Endothelial cell of umbilical vein (primary cell): ENCODE data around the gene PRPF40A. TPM values are rescaled to one million over a fixed set of nuclear protein-coding genes. Genes with fewer than 3 reads are reported as not detected.

Experiments
- BruUV-seq: library from RNA; stranded (reverse); fragments of 400-500 nt; replicated peaks from 2 replicates; lab custom pipeline; 2021; lab: Mats Ljungman, UMichigan
- CTCF ChIA-PET: fragments of 300-600, 350-600 bp; sonication (Branson Sonifier 250); formaldehyde crosslinking; loops from one replicate; lab custom pipeline; 2021; ENCODE audit warnings: antibody characterized with exemption, inconsistent platforms; lab: Charles Lee
- POLR2A ChIA-PET: fragments of 300-600, 350-600 bp; sonication (Branson Sonifier 250); formaldehyde crosslinking; loops from one replicate; lab custom pipeline; 2021; ENCODE audit warnings: antibody characterized with exemption, inconsistent platforms; lab: Charles Lee
- DNase-seq: peaks from one replicate; pipeline ENCODE4 v3.0.0-alpha.2; 2011; ENCODE audit warnings: low read depth, low spot score
- FAIRE-seq: peaks from 2 replicates; lab custom pipeline; 2011; peaks lifted over from hg19 to GRCh38; lab: Jason Lieb, UNC
- H2AFZ ChIP-seq: 2 replicates; pipeline ENCODE4 v1.6.0; 2012; ENCODE audit warnings: low read depth, low read length, control low read depth, inconsistent platforms
- H3K27ac ChIP-seq: 2 replicates; pipeline ENCODE4 v1.5.1; 2011; ENCODE audit warnings: low read depth, mild to moderate bottlenecking, control low read depth, low read length, moderate library complexity; ENCODE audit not compliant: insufficient read depth
- H3K27me3 ChIP-seq, 2 experiments: 2 replicates each; pipeline versions ENCODE4 v1.6.0 to v1.6.1; 2011; ENCODE audit warnings: low read length in 2 of 2, mixed read lengths in 1 of 2; ENCODE audit not compliant: control insufficient read depth in 2 of 2, insufficient read depth in 2 of 2
- H3K36me3 ChIP-seq, 2 experiments: 2 replicates in 1 of 2; 3 replicates in 1 of 2; pipeline ENCODE4 v1.5.1; 2011; ENCODE audit warnings: low read length in 2 of 2, mild to moderate bottlenecking in 1 of 2, moderate library complexity in 1 of 2; ENCODE audit not compliant: control insufficient read depth in 2 of 2, insufficient read depth in 2 of 2; ENCODE audit errors: extremely low read depth in 1 of 2
- H3K4me1 ChIP-seq: 3 replicates; pipeline ENCODE4 v1.5.1; 2011; ENCODE audit warnings: mild to moderate bottlenecking, low read length; ENCODE audit not compliant: control insufficient read depth, insufficient read depth; ENCODE audit errors: extremely low read depth
- H3K4me2 ChIP-seq: 2 replicates; pipeline ENCODE4 v1.6.1; 2011; ENCODE audit warnings: low read length, control low read depth, mixed read lengths; ENCODE audit not compliant: insufficient read depth
- H3K4me3 ChIP-seq, 3 experiments: fragments of 200-600 bp in 1 of 3; sonication (generic), shearing (Covaris generic) in 1 of 3; replicated peaks in 1 of 3; 2 replicates each; pipeline ENCODE4 v1.5.1; 2011 to 2016; ENCODE audit warnings: control low read depth in 3 of 3, low read length in 3 of 3, mild to moderate bottlenecking in 2 of 3, inconsistent platforms in 1 of 3, low read depth in 1 of 3, moderate library complexity in 1 of 3; ENCODE audit not compliant: insufficient read depth in 1 of 3
- H3K79me2 ChIP-seq: 2 replicates; pipeline ENCODE4 v1.6.0; 2012; ENCODE audit warnings: low read length, inconsistent platforms; ENCODE audit not compliant: control insufficient read depth, insufficient read depth
- H3K9ac ChIP-seq: replicated peaks from 2 replicates; pipeline ENCODE3; 2011; ENCODE audit warnings: low read length, control low read depth; ENCODE audit not compliant: insufficient read depth; ENCODE audit errors: extremely low read depth
- H3K9me1 ChIP-seq: replicated peaks from 3 replicates; pipeline ENCODE4 v1.6.0; 2011; ENCODE audit warnings: mild to moderate bottlenecking, low read length; ENCODE audit not compliant: control insufficient read depth, insufficient read depth; ENCODE audit errors: extremely low read depth
- H3K9me3 ChIP-seq: replicated peaks from 2 replicates; pipeline ENCODE4 v1.5.1; 2012; ENCODE audit warnings: low read length, inconsistent platforms; ENCODE audit not compliant: control insufficient read depth, insufficient read depth
- H4K20me1 ChIP-seq: replicated peaks from 2 replicates; pipeline ENCODE3; 2011; ENCODE audit warnings: mild to moderate bottlenecking, low read length; ENCODE audit not compliant: control insufficient read depth, insufficient read depth; ENCODE audit errors: extremely low read depth
- EZH2 ChIP-seq: IDR thresholded peaks from 2 replicates; pipeline ENCODE4 v1.6.1; 2012; ENCODE audit warnings: borderline replicate concordance, low read depth, mild to moderate bottlenecking, moderate library complexity, low read length, inconsistent platforms; ENCODE audit not compliant: severe bottlenecking
- FOS ChIP-seq: IDR thresholded peaks from 2 replicates; pipeline ENCODE4 v1.6.1; 2011; ENCODE audit warnings: mild to moderate bottlenecking, low read length, moderate library complexity, borderline replicate concordance; ENCODE audit not compliant: insufficient read depth
- GATA2 ChIP-seq: IDR thresholded peaks from 2 replicates; pipeline ENCODE4 v1.7.0; 2011; ENCODE audit warnings: low read depth, mild to moderate bottlenecking, moderate library complexity, mixed read lengths, low read length; ENCODE audit not compliant: insufficient read length, insufficient read depth
- JUN ChIP-seq: IDR thresholded peaks from 2 replicates; pipeline ENCODE4 v1.6.1; 2011; ENCODE audit warnings: borderline replicate concordance, low read depth; ENCODE audit not compliant: insufficient read length, insufficient read depth
- MAX ChIP-seq: IDR thresholded peaks from 2 replicates; pipeline ENCODE4 v1.6.1; 2011; ENCODE audit not compliant: insufficient read depth, insufficient read length
- MYC ChIP-seq: IDR thresholded peaks from one replicate; pipeline ENCODE4 v1.6.1; 2011; ENCODE audit warnings: mild to moderate bottlenecking, low read depth, low read length
- POLR2A ChIP-seq: IDR thresholded peaks from 2 replicates; pipeline ENCODE4 v1.6.1; 2012; ENCODE audit warnings: low read depth, mild to moderate bottlenecking, control low read depth, low read length
- POLR2AphosphoS5 ChIP-seq: IDR thresholded peaks from 2 replicates; pipeline ENCODE4 v1.6.1; 2012; ENCODE audit warnings: low read depth, mild to moderate bottlenecking, control low read depth, low read length, moderate library complexity; ENCODE audit not compliant: insufficient read depth
- dilution Hi-C: fragments of 300-500 bp; cut with MboI; formaldehyde crosslinking; loops from one replicate; pipeline ENCODE4 v1.15.0; 2019; ENCODE audit warnings: low sequenced_read_pairs; ENCODE audit not compliant: extremely low pct_ligation_motif_present
- intact Hi-C: fragments of 100-400 bp; cut with micrococcal nuclease; formaldehyde crosslinking; loops from one replicate; pipeline ENCODE4 v1.10.0; 2022
- polyA plus RNA-seq, 4 experiments: library from polyadenylated mRNA; depleted of rRNA in 3 of 4; stranded (reverse) in 3 of 4; unstranded in 1 of 4; fragments of >200 nt; gene quantifications; 2 replicates each; pipeline versions ENCODE4 v1.2.1 to v1.2.3, GENCODE V29; 2011 to 2012; ENCODE audit warnings: missing spikeins in 1 of 4
- total RNA-seq: library from RNA; stranded (reverse); gene quantifications from 2 replicates; pipeline ENCODE4 v1.2.3, GENCODE V29; 2021
- TF ChIP-seq, protein P1 (sequence below), 2 donors: IDR thresholded peaks; 1 replicate in 1 of 2; 2 replicates in 1 of 2; pipeline ENCODE4 v1.5.1; 2011; ENCODE audit warnings: low read length in 2 of 2, mild to moderate bottlenecking in 2 of 2, moderate library complexity in 2 of 2, control low read depth in 1 of 2, inconsistent platforms in 1 of 2, low read depth in 1 of 2; ENCODE audit not compliant: insufficient read depth in 1 of 2; ENCODE audit errors: extremely low read depth in 1 of 2

Gene PRPF40A
- total and polyA plus RNA-seq, 2 donors (not counting 3 experiments of a cell fraction or from before 2014, with no cell fraction given): 58.2 to 123 TPM

DNA sequence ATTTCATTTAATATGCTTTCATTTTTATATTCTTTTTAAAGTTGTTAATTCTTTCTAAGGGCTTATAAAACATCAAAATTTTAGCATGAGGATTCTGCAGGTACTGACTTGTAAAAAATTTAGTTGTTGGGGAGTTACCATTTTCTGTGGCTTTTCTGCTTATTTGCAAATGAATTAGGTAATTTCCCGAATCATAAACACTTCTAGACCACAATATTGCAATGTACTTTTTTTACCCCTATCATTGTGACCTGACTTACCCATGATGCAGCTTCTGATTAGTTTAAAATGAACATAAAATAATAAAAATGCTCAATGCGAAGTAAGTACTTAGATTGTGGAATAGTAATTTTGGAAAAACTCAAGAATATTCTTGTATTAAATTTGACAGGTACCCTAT, 12.6 kb upstream of the PRPF40A start:
- Histone ChIP-seq H3K9me3 (no peaks in the 10 kb centered on the region), H3K27ac (no peak overlapping the region), H3K9ac (no peak overlapping the region), H3K9me1 (no peaks in the 10 kb centered on the region), H3K27me3 (no peaks in the 10 kb centered on the region), H3K36me3 (peaks cover 0 to 3% of the 10 kb centered on the region in 2 experiments), H3K4me3 (no peak overlapping the region), H3K79me2 (peaks cover 21% of the 10 kb centered on the region), H2AFZ (no peak overlapping the region), H3K4me2 (no peak overlapping the region), H4K20me1 (no peaks in the 10 kb centered on the region), H3K4me1 (no peaks in the 10 kb centered on the region)
- CTCF ChIA-PET: interaction anchor here (1.4 kb wide), 1 partner anchor 11 kb away, joined by 3 read pairs; no protein-coding TSS in a partner anchor
- POLR2A ChIA-PET: no interaction called here
- dilution Hi-C loops (no loop called here), intact Hi-C loops (no loop called here)
- DNase-seq (no peak), FAIRE-seq (no peak)
- no TSS peak for BruUV-seq
- TF ChIP-seq POLR2A (no peak), POLR2AphosphoS5 (no peak), MAX (no peak), JUN (no peak), MYC (no peak), GATA2 (no peak), EZH2 (no peak), FOS (no peak)
- TF ChIP-seq, protein P1, sequence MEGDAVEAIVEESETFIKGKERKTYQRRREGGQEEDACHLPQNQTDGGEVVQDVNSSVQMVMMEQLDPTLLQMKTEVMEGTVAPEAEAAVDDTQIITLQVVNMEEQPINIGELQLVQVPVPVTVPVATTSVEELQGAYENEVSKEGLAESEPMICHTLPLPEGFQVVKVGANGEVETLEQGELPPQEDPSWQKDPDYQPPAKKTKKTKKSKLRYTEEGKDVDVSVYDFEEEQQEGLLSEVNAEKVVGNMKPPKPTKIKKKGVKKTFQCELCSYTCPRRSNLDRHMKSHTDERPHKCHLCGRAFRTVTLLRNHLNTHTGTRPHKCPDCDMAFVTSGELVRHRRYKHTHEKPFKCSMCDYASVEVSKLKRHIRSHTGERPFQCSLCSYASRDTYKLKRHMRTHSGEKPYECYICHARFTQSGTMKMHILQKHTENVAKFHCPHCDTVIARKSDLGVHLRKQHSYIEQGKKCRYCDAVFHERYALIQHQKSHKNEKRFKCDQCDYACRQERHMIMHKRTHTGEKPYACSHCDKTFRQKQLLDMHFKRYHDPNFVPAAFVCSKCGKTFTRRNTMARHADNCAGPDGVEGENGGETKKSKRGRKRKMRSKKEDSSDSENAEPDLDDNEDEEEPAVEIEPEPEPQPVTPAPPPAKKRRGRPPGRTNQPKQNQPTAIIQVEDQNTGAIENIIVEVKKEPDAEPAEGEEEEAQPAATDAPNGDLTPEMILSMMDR (IDR thresholded peaks at IDR 0.05; ENCODE audit: extremely low read depth in 1 of 2, insufficient read depth in 1 of 2, low read depth in 1 of 2, low read length in 2 of 2): no peak
